ENCODE data around the gene PLCB1. TPM values are rescaled to one million over a fixed set of nuclear protein-coding genes. Genes with fewer than 3 reads are reported as not detected.

The PLCB1 gene
- total and polyA plus RNA-seq, 2 of the 4 experiments (the other 2 are of a cell fraction), result 5.6 to 16.1 TPM

GRCh38 chr20:8433291-8433690, 301.2 kb downstream of the PLCB1 start:
- Histone ChIP-seq H4K91ac (ENCODE audit: insufficient read depth, low read depth, low read length) (no peak overlapping the region), H3K9me3 (ENCODE audit: control insufficient read depth, insufficient read depth, low read length) (no peaks in the 10 kb centered on the region), H4K5ac (ENCODE audit: low read depth, low read length) (no peak overlapping the region), H3K56ac (ENCODE audit: extremely low read depth, insufficient read depth, low read length) (no peak overlapping the region), H4K20me1 (ENCODE audit: insufficient read depth, low read length) (no peaks in the 10 kb centered on the region), H3K14ac (replicated peaks; ENCODE audit: low read depth, low read length) (no peak overlapping the region), H2AFZ (replicated peaks; ENCODE audit: low read length, poor library complexity) (no peak overlapping the region), H3K36me3 (ENCODE audit: control insufficient read depth, insufficient read depth, low read length) (no peaks in the 10 kb centered on the region), H2BK120ac (ENCODE audit: low read depth, low read length) (no peak overlapping the region), H2BK15ac (ENCODE audit: low read depth, low read length) (no peak overlapping the region), H2BK5ac (ENCODE audit: low read depth, low read length, poor library complexity, severe bottlenecking) (no peak overlapping the region), H4K8ac (ENCODE audit: low read depth in 2 of 2, low read length in 2 of 2) (no peak overlapping the region), H2AK5ac (ENCODE audit: low read depth, low read length) (no peak overlapping the region), H3K4ac (ENCODE audit: low read depth, low read length) (no peak overlapping the region), H3K18ac (ENCODE audit: low read depth, low read length) (no peak overlapping the region), H3K4me3 (ENCODE audit: insufficient read depth, low read depth, low read length) (no peak overlapping the region), H3K9ac (ENCODE audit: low read depth, low read length) (no peak overlapping the region), H3K4me1 (ENCODE audit: control insufficient read depth, insufficient read depth, low read length) (peaks cover 1% of the 10 kb centered on the region; the same call in 1 of the 2 replicates), H3K9me1 (ENCODE audit: insufficient read depth, low read length) (no peaks in the 10 kb centered on the region; the same call in 1 of the 2 replicates), H2BK20ac (ENCODE audit: low read depth, low read length) (no peak overlapping the region), H3K23ac (ENCODE audit: low read depth, low read length) (no peak overlapping the region), H3K79me1 (ENCODE audit: low read depth in 1 of 2, low read length in 2 of 2) (no peaks in the 10 kb centered on the region), H3K4me2 (ENCODE audit: low read depth, low read length) (no peak overlapping the region), H2AK9ac (replicated peaks; ENCODE audit: low read depth, low read length, poor library complexity) (no peak overlapping the region), H3K27ac (ENCODE audit: insufficient read depth, low read length) (no peak overlapping the region), H3K27me3 (ENCODE audit: control insufficient read depth, insufficient read depth, low read length) (no peaks in the 10 kb centered on the region)
- in situ Hi-C loops (cut with MboI; ENCODE audit: low sequenced_read_pairs) (no loop called here), intact Hi-C loops (cut with micrococcal nuclease) (no loop called here), dilution Hi-C loops (cut with HindIII; ENCODE audit: low sequenced_read_pairs, unreplicated experiment) (no loop called here)
- TF ChIP-seq POLR2A (IDR thresholded peaks at IDR 0.05; ENCODE audit: low read depth, low read length) (no peak), MAZ (IDR thresholded peaks at IDR 0.05; ENCODE audit: borderline replicate concordance, low read depth, low read length) (no peak), ELK1 (IDR thresholded peaks at IDR 0.05; ENCODE audit: borderline replicate concordance, low read depth, low read length) (no peak), FOS (IDR thresholded peaks at IDR 0.05; ENCODE audit: low read depth, low read length) (no peak), MAFK (IDR thresholded peaks at IDR 0.05; ENCODE audit: low read depth, low read length) (no peak), RAD21 (IDR thresholded peaks at IDR 0.05; ENCODE audit: low read length) (no peak), CEBPB (IDR thresholded peaks at IDR 0.05; ENCODE audit: low read depth, low read length) (no peak), SMC3 (IDR thresholded peaks at IDR 0.05; ENCODE audit: low read depth, low read length) (no peak), BHLHE40 (IDR thresholded peaks at IDR 0.05; ENCODE audit: low read depth, low read length) (no peak), CHD1 (IDR thresholded peaks at IDR 0.05; ENCODE audit: low read depth, low read length) (no peak)
- no peak for DNase-seq
- ChIA-PET POLR2A (ENCODE audit: unreplicated experiment) (no interaction called here), CTCF (no interaction called here)
- no TSS peak for BruUV-seq (replicated peaks)
- no peak for ATAC-seq (ENCODE audit: low read depth)
- no CpG with 5 or more reads among the region's 3 CpGs for WGBS, 2 experiments (ENCODE audit: extremely low coverage in 2 of 2, insufficient read length in 1 of 2)
